Right atrium auricular region (tissue), 2 donors: ENCODE results near the gene UTP11. TPM values are rescaled to one million over a fixed set of nuclear protein-coding genes. Genes with fewer than 3 reads are reported as not detected.

ENCODE experiments used
- DNase-seq: peaks from one replicate; pipeline ENCODE4 v3.0.0-alpha.2; 2019; ENCODE audit warnings: low spot score
- H3K27ac ChIP-seq, 2 donors: fragments of 200-600 bp; sonication (generic); 1 replicate in 1 of 2; 2 replicates in 1 of 2; pipeline ENCODE4 v1.5.1; 2016 to 2019
- H3K27me3 ChIP-seq, 2 donors: fragments of 200-600 bp; sonication (generic); one replicate each; pipeline versions ENCODE4 v1.5.1 to v1.6.0; 2017 to 2019
- H3K36me3 ChIP-seq: fragments of 200-600 bp; sonication (generic); one replicate; pipeline ENCODE4 v1.5.1; 2016
- H3K4me1 ChIP-seq, 2 donors: fragments of 200-600 bp; sonication (generic); one replicate each; pipeline versions ENCODE4 v1.5.1 to v1.6.0; 2017 to 2019
- H3K4me3 ChIP-seq, 2 donors: fragments of 200-600 bp; sonication (generic); 1 replicate in 1 of 2; 2 replicates in 1 of 2; pipeline ENCODE4 v1.5.1; 2017 to 2019; ENCODE audit warnings: mild to moderate bottlenecking in 1 of 2, moderate library complexity in 1 of 2
- H3K9me3 ChIP-seq, 2 donors: fragments of 200-600 bp; sonication (generic); one replicate each; pipeline ENCODE4 v1.5.1; 2019
- CTCF ChIP-seq, 2 donors: fragments of 200-600 bp; sonication (generic); IDR thresholded peaks; one replicate each; pipeline ENCODE4 v1.5.1; 2019; ENCODE audit warnings: antibody characterized with exemption in 2 of 2
- total RNA-seq, 2 donors: library from RNA; depleted of rRNA; stranded (reverse); fragments of >200 nt; gene quantifications; one replicate each; pipeline ENCODE4 v1.1.0, GENCODE V29; 2016

The UTP11 gene
- total RNA-seq, 2 donors from 2014 or later = 29.2 to 53.7 TPM

- no peak for TF ChIP-seq CTCF (IDR thresholded peaks at IDR 0.05)
- peak overlapping the region; percentile 81 to 88 for H3K27ac ChIP-seq
- peaks cover 0 to 89% of the 10 kb centered on the region in 2 donors for H3K4me1 ChIP-seq
- peak overlapping the region in 1 of 2 donors; percentile 5 for H3K4me3 ChIP-seq
- DNase-seq = no peak
- H3K9me3 ChIP-seq = no peaks in the 10 kb centered on the region
- H3K27me3 ChIP-seq = no peaks in the 10 kb centered on the region
- peaks cover 7% of the 10 kb centered on the region for H3K36me3 ChIP-seq
Observed at GRCh38 chr1:38000233-38000528, 12.4 kb upstream of the UTP11 start.

GRCh38 chr1:38000529-38001455 is 11.7 kb upstream of the UTP11 start:
- Histone ChIP-seq H3K4me1 (peaks cover 0 to 91% of the 10 kb centered on the region in 2 donors), H3K36me3 (peaks cover 7% of the 10 kb centered on the region), H3K4me3 (peak overlapping the region in 1 of 2 donors; percentile 7), H3K9me3 (no peaks in the 10 kb centered on the region), H3K27ac (peak overlapping the region; percentile 81 to 88), H3K27me3 (no peaks in the 10 kb centered on the region)
- TF ChIP-seq CTCF (IDR thresholded peaks at IDR 0.05) = no peak
- DNase-seq = no peak

DNA sequence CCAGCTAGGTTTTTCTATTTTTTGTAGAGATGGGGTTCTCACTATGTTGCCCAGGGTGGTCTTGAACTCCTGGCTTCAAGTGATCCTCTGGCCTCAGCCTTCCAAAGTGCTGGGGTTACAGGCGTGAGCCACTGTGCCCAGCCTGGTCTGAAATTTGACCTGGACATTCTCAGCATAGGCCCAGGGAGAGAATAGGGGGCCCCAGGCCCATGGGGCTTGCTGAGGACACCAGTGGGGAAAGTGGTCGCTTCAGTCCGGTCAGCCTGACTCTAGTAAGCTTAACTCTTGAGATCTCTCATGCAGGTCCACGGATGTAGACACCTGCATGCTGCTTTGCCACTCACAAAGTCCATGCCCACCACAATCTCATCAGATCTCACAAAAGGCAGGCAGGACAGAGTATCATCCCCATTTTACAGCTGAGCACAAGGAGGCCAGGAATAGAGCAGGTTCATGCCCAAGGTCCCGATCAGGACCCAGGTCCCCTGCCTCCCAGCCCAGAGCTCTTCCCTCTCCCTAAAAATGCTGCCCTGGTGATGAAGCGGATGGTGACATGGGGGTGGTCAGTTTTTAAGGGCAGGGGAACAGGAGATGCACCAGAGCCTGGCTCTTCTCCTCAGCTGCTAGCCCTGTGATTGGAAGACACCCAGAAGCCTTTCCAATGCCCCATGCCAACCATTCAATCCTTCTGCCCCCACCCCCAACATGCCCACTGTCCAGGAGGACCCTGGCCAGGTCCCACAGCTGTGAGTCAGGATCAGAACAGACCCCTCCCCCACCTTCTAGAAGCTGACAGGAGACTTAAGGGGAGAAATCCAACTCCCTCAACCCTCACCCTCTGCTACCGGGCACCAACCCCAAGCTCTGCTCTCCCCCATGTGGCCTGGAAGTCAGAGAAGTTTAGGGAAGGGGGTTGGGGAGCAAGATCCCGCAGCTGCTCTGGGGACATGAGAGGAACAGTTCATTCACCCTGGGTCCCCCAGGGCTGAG is 9.0 kb upstream of the UTP11 start:
- Histone ChIP-seq H3K9me3 (no peaks in the 10 kb centered on the region), H3K27me3 (no peaks in the 10 kb centered on the region), H3K4me3 (peak overlapping the region; percentile 61 to 69), H3K27ac (peak overlapping the region; percentile 75 to 80), H3K4me1 (peaks cover 0 to 71% of the 10 kb centered on the region in 2 donors), H3K36me3 (peaks cover 3% of the 10 kb centered on the region)
- no peak for DNase-seq
- no peak for TF ChIP-seq CTCF (IDR thresholded peaks at IDR 0.05)

DNA sequence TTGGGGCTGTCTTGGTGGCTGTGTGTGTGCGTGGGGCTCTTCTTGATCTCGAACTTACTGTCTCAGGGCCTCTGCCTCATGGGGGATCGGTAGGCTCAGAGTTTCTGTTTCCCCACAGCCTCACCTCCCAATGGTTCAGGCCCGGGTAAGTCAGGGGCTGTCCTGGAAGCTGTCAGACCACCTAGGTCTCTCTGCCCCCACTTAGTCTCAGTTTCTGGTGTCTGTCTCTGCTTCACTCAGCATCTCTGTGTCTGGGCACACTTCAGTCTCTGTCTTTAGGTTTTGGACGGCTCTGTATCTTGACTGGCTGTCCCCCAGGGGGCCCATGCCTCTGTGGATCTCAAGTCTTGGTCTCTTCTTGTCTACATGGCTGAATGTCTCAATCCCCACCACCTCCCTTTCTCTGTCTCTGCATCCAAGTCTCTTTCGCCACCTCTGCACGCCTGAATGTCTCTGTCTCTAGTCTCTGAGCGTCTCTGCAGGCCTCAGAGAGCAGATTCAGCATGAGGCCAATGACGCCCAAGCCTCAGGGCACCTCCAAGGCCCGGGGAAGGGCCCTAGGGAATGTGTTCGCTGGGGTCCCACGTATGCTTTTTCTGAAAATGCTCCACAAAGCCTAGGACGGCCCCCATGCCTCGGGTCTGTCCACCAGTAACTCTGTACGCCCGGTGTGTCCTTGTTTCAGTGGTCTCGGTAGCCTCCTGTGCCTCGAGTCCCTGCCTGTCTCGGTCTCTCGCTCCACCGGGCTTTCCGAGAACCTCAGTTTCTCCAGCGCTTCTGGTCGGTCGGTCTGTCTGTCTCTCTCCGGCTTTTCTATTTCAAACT is 8.0 kb upstream of the UTP11 start:
- DNase-seq = peak; percentile 59

More for the DNA sequence above, 8.0 kb upstream of the UTP11 start:
- peak overlapping the region; percentile 75 to 80 for H3K27ac ChIP-seq
- peak overlapping the region; percentile 61 to 69 for H3K4me3 ChIP-seq
- H3K9me3 ChIP-seq = no peaks in the 10 kb centered on the region
- no peak for TF ChIP-seq CTCF (IDR thresholded peaks at IDR 0.05)
- H3K27me3 ChIP-seq = no peaks in the 10 kb centered on the region
- no peaks in the 10 kb centered on the region for H3K36me3 ChIP-seq
- H3K4me1 ChIP-seq = peaks cover 0 to 62% of the 10 kb centered on the region in 2 donors
